Measurements from ENCODE around the gene P2RX5.
A peak's percentile ranks its signal among the peaks of the same experiment; 100 is the strongest.

P2RX5 gene

DNA sequence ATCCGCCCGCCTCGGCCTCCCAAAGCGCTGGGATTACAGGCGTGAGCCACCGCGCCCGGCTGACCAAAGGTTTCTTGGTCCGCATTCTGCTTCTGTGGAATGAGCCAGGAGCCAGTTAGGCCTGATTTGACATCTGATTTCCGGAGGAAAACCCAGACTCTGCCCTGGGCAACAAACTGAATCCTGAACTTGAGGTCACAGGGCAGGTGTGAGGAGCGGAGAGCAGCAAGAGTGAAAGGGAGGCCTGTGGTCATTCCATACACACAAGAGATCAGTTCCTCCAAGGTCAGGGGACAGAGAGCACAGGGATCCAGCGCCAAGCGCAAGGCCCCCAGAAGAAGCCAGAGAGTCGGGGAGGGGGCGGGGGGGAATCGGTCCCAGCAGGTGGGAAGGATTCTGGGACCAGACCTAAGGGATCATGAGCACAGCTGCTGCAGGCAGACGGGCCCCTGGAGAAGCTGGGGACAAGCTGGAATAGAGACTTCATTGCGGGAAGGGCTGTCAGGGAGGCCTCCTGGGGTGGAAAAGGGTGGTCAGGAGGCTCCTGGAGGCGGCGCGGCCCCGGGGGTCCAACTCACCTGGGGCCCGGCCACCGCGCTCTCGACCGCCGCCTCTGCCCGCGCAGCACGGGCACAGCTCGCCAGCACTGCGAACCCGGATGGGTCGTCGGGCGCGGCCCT lies 60.3 kb downstream of the P2RX5 start (continued):
- TF ChIP-seq, protein P1, sequence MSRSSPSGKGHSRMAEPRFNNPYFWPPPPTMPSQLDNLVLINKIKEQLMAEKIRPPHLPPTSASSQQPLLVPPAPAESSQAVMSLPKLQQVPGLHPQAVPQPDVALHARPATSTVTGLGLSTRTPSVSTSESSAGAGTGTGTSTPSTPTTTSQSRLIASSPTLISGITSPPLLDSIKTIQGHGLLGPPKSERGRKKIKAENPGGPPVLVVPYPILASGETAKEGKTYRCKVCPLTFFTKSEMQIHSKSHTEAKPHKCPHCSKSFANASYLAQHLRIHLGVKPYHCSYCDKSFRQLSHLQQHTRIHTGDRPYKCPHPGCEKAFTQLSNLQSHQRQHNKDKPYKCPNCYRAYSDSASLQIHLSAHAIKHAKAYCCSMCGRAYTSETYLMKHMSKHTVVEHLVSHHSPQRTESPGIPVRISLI (tag by site-specific recombination; IDR thresholded peaks at IDR 0.05): no peak
- TF ChIP-seq, protein P2, sequence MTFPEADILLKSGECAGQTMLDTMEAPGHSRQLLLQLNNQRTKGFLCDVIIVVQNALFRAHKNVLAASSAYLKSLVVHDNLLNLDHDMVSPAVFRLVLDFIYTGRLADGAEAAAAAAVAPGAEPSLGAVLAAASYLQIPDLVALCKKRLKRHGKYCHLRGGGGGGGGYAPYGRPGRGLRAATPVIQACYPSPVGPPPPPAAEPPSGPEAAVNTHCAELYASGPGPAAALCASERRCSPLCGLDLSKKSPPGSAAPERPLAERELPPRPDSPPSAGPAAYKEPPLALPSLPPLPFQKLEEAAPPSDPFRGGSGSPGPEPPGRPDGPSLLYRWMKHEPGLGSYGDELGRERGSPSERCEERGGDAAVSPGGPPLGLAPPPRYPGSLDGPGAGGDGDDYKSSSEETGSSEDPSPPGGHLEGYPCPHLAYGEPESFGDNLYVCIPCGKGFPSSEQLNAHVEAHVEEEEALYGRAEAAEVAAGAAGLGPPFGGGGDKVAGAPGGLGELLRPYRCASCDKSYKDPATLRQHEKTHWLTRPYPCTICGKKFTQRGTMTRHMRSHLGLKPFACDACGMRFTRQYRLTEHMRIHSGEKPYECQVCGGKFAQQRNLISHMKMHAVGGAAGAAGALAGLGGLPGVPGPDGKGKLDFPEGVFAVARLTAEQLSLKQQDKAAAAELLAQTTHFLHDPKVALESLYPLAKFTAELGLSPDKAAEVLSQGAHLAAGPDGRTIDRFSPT (tag by site-specific recombination; IDR thresholded peaks at IDR 0.05): peak; percentile 56; the same call in 1 of the 2 replicates
- TF ChIP-seq, protein P3, sequence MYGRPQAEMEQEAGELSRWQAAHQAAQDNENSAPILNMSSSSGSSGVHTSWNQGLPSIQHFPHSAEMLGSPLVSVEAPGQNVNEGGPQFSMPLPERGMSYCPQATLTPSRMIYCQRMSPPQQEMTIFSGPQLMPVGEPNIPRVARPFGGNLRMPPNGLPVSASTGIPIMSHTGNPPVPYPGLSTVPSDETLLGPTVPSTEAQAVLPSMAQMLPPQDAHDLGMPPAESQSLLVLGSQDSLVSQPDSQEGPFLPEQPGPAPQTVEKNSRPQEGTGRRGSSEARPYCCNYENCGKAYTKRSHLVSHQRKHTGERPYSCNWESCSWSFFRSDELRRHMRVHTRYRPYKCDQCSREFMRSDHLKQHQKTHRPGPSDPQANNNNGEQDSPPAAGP (tag by site-specific recombination; IDR thresholded peaks at IDR 0.05): peak; percentile 30; the same call in 1 of the 2 replicates
- peak; percentile 37; the same call in 1 of the 2 replicates for TF ChIP-seq ZNF391 (tag by site-specific recombination; IDR thresholded peaks at IDR 0.05; ENCODE audit: borderline replicate concordance, low read depth)
- no peak for TF ChIP-seq OSR2 (tag by site-specific recombination; IDR thresholded peaks at IDR 0.05)
- TF ChIP-seq, protein P4, sequence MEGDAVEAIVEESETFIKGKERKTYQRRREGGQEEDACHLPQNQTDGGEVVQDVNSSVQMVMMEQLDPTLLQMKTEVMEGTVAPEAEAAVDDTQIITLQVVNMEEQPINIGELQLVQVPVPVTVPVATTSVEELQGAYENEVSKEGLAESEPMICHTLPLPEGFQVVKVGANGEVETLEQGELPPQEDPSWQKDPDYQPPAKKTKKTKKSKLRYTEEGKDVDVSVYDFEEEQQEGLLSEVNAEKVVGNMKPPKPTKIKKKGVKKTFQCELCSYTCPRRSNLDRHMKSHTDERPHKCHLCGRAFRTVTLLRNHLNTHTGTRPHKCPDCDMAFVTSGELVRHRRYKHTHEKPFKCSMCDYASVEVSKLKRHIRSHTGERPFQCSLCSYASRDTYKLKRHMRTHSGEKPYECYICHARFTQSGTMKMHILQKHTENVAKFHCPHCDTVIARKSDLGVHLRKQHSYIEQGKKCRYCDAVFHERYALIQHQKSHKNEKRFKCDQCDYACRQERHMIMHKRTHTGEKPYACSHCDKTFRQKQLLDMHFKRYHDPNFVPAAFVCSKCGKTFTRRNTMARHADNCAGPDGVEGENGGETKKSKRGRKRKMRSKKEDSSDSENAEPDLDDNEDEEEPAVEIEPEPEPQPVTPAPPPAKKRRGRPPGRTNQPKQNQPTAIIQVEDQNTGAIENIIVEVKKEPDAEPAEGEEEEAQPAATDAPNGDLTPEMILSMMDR (tag by site-specific recombination; IDR thresholded peaks at IDR 0.05): peak; percentile 12; the same call in 1 of the 2 replicates
- peak; percentile 94 for TF ChIP-seq GLIS2 (tag by site-specific recombination; IDR thresholded peaks at IDR 0.05)
- TF ChIP-seq, protein P5, sequence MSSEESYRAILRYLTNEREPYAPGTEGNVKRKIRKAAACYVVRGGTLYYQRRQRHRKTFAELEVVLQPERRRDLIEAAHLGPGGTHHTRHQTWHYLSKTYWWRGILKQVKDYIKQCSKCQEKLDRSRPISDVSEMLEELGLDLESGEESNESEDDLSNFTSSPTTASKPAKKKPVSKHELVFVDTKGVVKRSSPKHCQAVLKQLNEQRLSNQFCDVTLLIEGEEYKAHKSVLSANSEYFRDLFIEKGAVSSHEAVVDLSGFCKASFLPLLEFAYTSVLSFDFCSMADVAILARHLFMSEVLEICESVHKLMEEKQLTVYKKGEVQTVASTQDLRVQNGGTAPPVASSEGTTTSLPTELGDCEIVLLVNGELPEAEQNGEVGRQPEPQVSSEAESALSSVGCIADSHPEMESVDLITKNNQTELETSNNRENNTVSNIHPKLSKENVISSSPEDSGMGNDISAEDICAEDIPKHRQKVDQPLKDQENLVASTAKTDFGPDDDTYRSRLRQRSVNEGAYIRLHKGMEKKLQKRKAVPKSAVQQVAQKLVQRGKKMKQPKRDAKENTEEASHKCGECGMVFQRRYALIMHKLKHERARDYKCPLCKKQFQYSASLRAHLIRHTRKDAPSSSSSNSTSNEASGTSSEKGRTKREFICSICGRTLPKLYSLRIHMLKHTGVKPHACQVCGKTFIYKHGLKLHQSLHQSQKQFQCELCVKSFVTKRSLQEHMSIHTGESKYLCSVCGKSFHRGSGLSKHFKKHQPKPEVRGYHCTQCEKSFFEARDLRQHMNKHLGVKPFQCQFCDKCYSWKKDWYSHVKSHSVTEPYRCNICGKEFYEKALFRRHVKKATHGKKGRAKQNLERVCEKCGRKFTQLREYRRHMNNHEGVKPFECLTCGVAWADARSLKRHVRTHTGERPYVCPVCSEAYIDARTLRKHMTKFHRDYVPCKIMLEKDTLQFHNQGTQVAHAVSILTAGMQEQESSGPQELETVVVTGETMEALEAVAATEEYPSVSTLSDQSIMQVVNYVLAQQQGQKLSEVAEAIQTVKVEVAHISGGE (tag by site-specific recombination; conservative IDR thresholded peaks at IDR 0.05; ENCODE audit: low read depth): no peak
- 0 out of 2 replicates have a peak, but pooled peaks have one; percentile 16 for TF ChIP-seq BCL11A (tag by site-specific recombination; IDR thresholded peaks at IDR 0.05; ENCODE audit: low read depth)
- TF ChIP-seq GLI4 (tag by site-specific recombination; IDR thresholded peaks at IDR 0.05): no peak
- TF ChIP-seq GFI1B (tag by site-specific recombination; IDR thresholded peaks at IDR 0.05): no peak
- TF ChIP-seq, protein P6, sequence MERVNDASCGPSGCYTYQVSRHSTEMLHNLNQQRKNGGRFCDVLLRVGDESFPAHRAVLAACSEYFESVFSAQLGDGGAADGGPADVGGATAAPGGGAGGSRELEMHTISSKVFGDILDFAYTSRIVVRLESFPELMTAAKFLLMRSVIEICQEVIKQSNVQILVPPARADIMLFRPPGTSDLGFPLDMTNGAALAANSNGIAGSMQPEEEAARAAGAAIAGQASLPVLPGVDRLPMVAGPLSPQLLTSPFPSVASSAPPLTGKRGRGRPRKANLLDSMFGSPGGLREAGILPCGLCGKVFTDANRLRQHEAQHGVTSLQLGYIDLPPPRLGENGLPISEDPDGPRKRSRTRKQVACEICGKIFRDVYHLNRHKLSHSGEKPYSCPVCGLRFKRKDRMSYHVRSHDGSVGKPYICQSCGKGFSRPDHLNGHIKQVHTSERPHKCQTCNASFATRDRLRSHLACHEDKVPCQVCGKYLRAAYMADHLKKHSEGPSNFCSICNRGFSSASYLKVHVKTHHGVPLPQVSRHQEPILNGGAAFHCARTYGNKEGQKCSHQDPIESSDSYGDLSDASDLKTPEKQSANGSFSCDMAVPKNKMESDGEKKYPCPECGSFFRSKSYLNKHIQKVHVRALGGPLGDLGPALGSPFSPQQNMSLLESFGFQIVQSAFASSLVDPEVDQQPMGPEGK (tag by site-specific recombination; IDR thresholded peaks at IDR 0.05): peak; percentile 35; the same call in 1 of the 2 replicates
- peak; percentile 42; the same call in 1 of the 2 replicates for TF ChIP-seq ZNF76 (tag by site-specific recombination; IDR thresholded peaks at IDR 0.05; ENCODE audit: borderline replicate concordance, low read depth)
- TF ChIP-seq ZNF626 (tag by site-specific recombination; IDR thresholded peaks at IDR 0.05): no peak
- TF ChIP-seq ZIC2 (tag by site-specific recombination; IDR thresholded peaks at IDR 0.05): peak; percentile 78
- no peak for TF ChIP-seq SP2 (tag by site-specific recombination; IDR thresholded peaks at IDR 0.05)
- TF ChIP-seq ZBTB17 (tag by site-specific recombination; IDR thresholded peaks at IDR 0.05): no peak; the same call in 1 of the 2 replicates
- TF ChIP-seq ZNF677 (tag by site-specific recombination; IDR thresholded peaks at IDR 0.05): 0 out of 2 replicates have a peak, but pooled peaks have one; percentile 19

Data from HEK293 (cell line).